Dedifferentiated amniotic fluid mesenchymal stem cell (primary cell): Measurements from ENCODE around the gene LRRC8E.
A peak's percentile ranks its signal among the peaks of the same experiment; 100 is the strongest.

ENCODE experiments used
- DNase-seq: peaks from one replicate; pipeline ENCODE4 v3.0.0-alpha.2; 2016; ENCODE audit errors: extremely low spot score

The LRRC8E gene

DNA sequence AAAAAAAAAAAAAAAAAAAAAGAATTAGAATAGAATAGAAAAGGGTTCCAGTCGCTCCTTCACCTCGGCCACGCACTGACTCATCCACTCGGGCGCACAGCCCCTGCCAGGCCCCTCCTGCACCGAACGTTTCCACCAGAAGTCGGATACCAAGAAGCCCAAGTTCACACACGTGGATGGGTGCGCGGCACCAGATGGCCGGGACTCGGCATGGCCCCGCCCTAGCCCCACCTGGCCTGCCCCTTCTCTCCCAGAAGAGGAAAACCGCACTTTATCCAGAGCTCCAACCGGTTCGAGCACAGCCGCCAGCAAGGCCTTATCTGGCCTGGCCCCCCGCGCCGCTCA lies 20.0 kb upstream of the LRRC8E start:
- DNase-seq = no peak

DNA sequence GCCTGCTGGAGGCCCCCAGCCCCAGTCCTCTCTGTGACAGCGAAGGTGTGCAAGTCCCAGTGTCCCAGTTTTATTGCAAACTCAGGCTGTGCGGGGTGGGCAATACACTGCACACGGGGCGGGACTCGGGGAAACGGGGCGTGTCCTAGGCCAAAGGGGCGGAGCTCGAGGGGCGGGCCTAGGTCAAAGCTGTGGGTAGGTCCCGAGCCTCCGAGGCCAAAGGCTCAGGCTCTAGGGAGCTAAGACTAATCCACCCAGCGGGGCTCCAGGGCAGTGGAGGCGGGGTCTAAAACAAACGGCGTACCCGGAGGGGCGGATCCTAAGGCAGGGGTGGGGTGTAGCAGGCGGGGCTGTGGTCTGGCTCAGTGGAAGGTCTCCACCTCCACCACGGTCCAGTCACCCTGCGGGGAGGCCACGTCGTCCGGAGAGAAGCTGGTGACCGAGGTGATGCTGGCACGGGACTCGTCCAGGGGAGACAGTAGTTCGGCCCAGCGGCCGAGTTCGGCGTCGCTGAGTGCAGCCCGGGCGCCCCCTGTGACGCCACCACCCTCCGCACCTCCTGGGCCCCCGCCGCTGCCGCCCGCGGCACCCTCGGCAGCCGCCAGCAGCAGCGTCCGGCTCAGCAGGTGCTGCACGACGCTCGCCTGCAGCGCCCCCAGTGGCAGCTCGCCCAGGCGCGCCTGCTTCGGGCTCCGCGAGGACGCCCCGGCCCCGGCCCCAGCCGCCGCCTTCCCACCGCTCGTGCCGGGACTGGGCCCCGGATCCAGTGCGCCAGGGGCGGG lies 19.4 kb upstream of the LRRC8E start:
- no peak for DNase-seq

DNA sequence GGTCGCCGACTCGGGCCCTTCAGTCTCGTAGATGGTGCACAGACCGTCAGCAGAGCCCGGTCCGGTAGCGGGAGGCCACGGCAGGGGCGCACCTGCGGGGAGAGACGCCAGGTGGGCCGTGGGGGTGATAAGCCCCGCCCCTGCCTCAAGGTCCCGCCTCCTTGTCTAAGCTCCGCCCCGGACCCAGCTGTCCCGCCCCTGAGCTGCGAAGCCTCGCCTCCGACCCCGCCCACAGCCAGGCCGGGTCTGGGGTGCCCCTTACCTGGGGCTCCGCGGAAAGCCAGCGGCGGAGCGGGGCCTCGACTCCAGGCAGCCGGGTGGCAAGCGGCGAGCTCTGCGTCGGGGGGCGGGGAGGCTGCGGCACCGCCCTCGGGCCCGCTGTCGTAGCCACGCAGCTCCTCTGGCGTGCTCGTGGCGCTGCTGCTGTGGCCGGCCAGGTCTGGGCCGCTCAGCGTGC lies 18.8 kb upstream of the LRRC8E start:
- no peak for DNase-seq

- no peak for DNase-seq
These were observed 18.3 kb upstream of the LRRC8E start for GRCh38 chr19:7869910-7870511.

DNA sequence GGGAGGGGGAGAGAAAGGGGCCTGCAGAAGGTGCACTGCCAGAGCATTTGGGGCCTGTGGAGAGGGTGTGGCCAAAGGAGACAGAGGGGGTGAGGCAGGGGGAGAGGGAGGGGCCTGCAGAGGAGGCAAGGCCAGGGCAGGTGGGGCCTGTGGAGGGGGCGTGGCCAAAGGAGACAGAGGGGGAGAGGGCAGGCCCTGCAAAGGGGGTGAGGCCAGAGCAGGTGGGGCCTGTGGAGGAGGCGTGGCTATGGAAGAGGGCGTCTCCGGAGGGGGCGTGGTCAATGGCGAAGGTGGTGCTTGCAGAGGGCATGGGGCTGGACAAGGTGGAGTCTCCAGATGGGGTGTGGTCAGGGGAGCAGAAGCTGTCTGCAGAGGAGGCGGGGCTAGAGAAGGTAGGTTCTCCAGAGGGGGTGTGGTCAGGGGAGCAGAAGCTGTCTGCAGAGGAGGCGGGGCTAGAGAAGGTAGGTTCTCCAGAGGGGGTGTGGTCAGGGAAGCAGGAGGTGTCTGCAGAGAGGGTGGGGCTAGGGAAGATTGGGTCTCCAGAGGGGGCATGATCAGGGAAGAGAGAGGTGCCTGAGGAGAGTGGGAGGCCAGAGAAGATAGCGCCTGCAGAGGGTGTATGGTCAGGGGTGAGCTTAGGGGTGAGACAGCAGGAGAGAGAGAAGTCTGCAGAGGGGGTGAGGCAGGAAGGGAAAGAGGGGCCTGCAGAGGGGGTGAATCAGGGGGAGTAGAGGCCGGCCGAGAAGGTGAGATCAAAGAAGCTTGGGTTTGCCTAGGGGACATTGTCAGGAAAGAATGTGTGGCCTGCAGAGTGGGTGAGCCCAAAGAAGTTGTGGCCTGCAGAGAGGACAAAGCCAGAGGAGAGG lies 17.5 kb upstream of the LRRC8E start:
- DNase-seq = no peak

GRCh38 chr19:7871437-7872305 lies 16.6 kb upstream of the LRRC8E start:
- peak; percentile 84 for DNase-seq

- DNase-seq = no peak
These were observed 15.8 kb upstream of the LRRC8E start for GRCh38 chr19:7872306-7873204.

GRCh38 chr19:7873304-7874075 lies 14.8 kb upstream of the LRRC8E start:
- DNase-seq = no peak

DNA sequence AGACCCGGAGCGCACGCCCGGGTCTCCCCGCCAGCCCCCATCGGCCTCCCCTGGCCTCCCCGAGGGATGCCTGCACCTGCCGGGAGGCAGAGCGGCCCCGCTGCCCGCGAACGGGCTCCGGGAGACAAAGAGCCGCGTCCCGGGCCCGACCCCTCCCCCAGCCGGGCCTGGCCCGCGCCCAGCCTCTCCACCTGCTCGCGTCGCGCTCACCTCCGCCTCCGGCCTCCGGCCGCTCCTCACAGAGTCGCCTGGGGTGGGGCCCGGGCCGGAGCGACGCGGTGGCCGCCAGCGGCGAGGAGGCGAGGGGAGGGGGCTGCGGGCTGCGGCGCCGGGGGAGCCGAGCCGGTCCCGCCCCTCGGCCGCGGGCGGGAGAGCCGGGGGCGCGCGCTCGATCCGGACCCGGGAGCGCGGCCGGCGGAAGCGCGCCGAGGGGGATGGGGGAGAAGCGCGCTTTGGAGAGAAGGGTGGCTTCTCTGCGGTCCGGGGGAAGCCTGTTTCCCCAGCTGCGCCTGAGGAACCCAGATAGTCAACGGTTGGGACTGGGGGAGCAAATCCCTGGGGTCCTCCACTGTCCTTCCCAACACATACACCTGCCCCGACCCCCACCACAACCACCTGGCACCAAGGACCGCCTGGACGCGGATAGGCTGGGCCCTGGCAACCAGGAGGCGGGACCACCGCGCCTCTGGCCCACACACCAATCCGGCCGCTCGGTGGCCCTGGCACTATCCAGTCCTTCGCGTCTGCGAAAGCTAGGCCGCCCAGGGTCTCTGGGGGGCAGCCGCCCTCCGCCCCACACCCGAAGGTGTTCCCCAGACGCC lies 14.0 kb upstream of the LRRC8E start, which contains the start of gene PRR36:
PRR36 (minus strand) TSS at position 315 of the 821 bp plus-strand sequence. CDS start 701 bp downstream, outside the sequence.
- DNase-seq = no peak

- DNase-seq = no peak
These were observed 13.4 kb upstream of the LRRC8E start for GRCh38 chr19:7874897-7875273.

- no peak for DNase-seq
These were observed 11.0 kb upstream of the LRRC8E start for GRCh38 chr19:7877249-7877836.

DNA sequence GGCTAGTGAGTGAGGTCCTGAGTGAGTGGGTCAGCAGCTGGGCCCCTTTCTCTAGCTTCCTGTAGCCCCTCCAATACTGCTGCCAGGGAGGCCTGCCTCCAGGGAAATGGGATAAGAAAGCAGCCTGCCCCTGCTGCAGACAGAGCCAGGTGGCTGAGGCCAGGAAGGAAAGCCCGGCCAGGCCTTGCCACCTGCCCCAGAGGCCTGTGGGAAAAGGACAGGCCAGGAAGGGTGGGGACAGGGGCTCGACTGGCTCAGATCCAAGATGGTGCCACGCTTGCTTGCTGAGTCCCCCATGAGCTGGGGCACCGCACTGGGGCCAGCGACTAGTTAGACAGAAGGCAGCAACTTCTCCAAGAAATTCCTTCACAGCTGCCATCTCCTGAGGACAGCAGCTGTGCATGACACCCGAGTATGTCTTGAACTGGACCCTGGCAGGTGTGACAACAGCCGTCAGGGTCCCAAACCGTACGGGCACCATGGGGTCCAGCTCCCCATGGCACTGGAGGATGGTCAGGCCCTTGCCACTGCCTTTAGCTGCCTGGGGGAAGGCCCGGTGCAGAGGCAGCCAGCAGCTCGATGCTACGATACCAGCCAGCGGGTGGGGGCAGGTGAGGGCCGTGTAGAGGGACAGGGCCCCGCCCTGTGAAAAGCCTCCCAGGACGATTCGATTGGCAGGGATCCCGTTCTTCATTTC lies 9.1 kb upstream of the LRRC8E start:
- no peak for DNase-seq

- no peak for DNase-seq
These were observed 8.5 kb upstream of the LRRC8E start for GRCh38 chr19:7879836-7880235.

GRCh38 chr19:7881910-7882309 lies 6.4 kb upstream of the LRRC8E start:
- no peak for DNase-seq

DNA sequence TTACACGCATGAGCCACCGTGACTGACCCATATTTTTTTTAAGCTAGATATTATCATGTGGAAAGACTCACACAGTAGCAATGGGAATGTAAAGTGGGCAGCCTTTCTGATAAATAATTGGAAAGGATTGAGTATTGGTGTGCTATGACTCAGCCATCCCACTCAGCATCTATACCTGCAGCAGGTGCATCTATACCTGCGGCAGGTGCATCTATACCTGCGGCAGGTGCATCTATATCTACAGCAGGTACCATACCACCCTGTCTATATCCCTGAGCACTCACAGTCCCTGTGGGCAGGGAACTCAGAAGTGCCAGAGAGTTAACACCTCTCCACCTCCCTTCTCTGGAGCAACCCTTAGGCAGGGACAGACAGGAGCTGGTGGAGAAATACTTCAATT lies 5.2 kb upstream of the LRRC8E start:
- no peak for DNase-seq

DNA sequence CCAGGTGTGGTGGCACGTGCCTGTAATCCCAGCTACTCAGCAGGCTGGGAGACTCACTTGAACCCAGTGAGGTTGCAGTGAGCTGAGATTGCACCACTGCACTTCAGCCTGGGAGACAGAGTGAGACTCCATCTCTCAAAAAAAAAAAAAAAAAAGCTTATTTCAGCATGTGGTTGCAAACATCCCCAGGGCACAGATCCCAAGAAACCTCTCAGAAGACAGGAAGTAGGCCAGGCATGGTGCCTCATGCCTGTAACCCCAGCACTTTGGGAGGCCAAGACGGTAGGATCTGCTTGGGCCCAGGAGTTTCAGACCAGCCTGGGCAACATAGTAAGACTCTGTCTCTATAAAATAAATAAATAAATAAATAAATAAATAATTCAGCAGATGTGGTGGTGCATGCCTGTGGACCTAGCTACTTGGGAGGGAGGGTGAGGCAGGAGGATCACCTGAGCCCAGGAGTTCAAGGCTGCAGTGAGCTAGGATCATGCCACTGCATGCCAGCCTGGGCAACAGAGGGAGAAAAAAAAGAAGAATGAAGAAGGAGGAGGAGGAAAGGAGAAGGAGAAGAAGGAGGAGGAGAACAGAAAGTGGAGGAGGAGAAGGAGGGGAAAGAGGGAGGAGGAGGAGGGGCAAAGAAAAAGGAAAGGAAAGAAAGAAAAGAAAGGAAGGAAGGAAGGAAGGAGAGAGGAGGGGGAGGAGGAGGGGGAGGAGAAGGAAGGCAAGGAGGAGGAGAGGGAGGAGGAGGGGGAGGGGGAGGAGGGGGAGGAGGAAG lies 4.3 kb upstream of the LRRC8E start:
- no peak for DNase-seq

GRCh38 chr19:7885818-7886217 lies 2.5 kb upstream of the LRRC8E start:
- DNase-seq = no peak
